Measurements from ENCODE around the gene GALNT16.
"Not testable (repeated sequence)": the region's sequence is repeated elsewhere in the genome, so short reads cannot be mapped to it uniquely, and the experiment has no call there.

Gene GALNT16

DNA sequence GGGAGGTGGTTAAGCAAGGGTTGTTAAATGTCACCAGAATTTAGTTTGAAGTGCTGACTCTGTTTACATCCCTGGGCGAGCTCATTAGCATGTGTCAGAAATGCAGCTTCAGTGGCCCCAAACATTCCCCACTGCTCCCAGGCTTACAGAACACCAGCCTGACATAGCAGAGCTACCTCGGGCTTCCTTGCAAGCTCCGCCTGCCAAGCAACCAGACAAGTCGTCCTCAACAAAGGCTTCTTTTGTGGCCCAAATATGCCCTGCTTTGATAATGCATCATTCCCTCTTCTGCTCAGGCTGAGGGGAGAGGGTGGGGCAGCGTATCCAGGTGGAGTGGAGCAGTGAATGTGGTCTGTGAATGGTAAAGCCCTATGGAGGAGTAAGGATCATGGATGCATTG, 110.1 kb downstream of the GALNT16 start:
- no peak for DNase-seq

DNA sequence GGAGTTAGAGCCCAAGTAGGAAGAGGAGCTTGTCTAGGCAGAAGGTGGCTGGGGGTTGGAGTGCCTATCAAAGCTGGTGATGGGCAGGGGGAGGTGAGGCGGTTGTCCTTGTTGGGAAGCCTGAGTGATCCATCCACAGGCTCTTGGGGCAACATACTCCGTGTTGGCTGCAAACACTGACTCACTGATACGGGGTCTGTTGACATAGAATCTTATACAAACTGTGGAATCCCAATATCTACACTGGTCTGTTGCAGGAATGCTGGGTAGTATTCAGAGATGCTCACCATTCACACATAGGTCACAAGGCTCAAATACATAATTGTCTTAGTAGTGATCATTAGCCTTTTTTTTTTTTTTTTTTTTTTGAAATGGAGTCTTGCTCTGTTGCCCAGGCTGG, 112.2 kb downstream of the GALNT16 start:
- DNase-seq: no peak

DNA sequence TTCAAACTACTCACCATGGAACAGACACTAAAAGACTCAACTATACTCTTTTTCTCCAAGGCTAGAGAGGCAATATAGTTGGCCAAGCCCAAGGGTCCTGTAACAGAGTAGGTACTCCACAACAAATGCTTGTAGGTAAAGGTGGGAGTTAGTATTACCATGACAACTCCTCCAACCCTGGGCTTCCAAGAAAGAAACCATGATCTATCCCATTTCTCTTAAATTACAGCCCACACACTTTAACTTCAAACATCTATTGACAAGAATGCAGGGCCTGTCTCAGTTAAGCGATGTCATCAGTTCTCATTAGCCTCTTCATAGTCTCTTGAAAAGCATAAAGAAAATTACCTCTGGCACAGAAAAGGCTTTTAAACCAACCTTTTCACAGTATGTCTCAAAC, 113.1 kb downstream of the GALNT16 start:
- no peak for DNase-seq

GRCh38 chr14:69374235-69374634, 114.3 kb downstream of the GALNT16 start:
- DNase-seq: no peak

DNA sequence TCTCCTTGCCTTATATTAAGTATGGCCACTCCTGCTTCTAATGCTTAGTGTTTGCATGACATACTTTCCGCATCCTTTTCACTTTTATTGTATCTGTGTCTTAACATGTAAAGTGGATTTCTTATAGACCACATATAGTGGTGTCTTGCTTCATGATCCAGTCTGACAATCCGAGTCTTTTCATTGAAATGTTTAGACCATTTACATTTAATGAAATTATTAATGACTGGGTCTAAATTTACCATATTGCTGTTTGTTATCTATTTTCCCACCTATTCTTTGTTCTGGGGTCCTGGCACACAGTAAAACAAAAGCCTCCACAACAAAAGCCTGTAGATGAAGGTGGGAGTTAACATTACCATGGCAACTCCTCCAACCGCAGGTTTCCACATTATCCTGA, 115.2 kb downstream of the GALNT16 start:
- no peak for DNase-seq

GRCh38 chr14:69375722-69376121, 115.8 kb downstream of the GALNT16 start:
- DNase-seq: no peak

DNA sequence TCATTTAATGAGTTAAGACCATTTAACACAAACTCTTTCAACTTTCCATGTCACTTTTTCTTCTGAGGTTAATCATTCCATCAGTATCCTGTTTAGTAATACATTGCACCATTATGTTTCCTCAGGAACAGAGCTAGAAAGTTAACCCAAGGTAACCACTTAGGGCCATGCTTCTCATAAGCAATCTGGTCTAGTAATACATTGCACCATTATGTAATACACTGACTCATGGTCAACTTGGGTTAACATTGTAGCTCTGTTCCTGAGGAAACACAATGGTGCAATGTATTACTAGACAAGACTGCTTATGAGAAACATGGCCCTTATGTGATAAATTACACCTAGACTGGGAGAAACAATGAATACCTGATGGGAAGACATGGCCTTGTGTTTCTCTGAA, 116.5 kb downstream of the GALNT16 start:
- no peak for DNase-seq

DNA sequence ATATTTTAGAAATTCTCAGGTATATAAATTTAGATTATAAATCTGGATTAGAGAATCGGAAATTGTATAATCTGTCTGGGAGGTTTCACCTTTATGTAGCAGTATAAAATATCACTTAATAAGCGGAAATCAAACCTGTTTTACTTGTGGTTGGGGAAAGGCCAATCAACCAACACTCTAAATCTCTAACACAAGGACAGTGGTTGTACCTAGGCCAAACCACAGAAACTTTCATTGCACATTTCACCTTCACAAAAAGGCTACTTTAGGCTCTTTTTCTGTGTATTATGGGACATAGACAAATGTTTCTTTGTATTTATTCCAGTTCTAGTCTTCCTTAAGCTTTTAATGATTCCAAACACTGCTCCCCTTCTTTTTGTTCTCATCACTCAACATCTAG, 118.3 kb downstream of the GALNT16 start:
- DNase-seq: no peak

DNA sequence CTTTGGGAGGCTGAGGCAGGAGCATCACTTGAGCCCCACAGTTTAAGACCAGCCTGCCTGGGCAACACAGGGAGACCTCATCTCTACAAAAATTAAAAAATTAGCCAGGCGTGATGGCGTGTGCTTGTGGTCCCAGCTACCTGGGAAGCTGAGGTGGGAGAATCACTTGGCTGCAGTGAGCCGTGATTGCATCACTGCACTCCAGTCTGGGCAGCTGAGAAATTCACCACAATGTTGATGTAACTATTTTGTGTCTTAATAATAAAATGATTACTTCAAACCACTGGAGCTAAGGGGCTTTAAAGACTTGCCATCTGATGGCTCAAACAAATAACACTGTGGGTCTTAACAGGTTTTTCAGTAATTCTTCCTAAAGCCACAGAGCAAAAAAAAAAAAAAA, 127.4 kb downstream of the GALNT16 start:
- DNase-seq: no peak

DNA sequence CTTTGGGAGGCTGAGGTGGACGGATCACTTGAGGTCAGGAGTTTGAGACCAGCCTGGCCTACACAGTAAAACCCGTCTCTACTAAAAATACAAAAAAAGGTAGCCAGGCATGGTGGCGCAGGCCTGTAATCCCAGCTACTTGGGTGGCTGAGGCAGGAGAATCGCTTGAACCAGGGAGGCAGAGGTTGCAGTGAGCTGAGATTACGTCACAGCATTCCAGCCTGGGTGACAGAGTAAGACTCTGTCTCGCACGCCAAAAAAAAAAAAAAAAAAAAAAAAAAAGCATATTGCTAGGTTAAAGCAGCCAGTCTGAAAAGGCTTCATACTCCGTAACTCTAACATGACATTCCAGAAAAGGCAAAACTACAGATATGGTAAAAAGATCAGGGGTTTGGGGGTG, 131.4 kb downstream of the GALNT16 start:
- DNase-seq: not testable (repeated sequence)

- DNase-seq: no peak
Measured at GRCh38 chr14:69392481-69392880, 132.5 kb downstream of the GALNT16 start.

- no peak for DNase-seq
Measured at GRCh38 chr14:69395929-69396328, 136.0 kb downstream of the GALNT16 start.

- peak; percentile 97 for DNase-seq
Measured at GRCh38 chr14:69398053-69398817, 138.3 kb downstream of the GALNT16 start, which contains the start of the genes ERH and SLC39A9. TSS of gene ERH (minus strand) at chr14:69398299. CDS start at chr14:69398233, 66 bp downstream. TSS of gene SLC39A9 (plus strand) at chr14:69398692. CDS start at chr14:69399370, 678 bp downstream.

DNA sequence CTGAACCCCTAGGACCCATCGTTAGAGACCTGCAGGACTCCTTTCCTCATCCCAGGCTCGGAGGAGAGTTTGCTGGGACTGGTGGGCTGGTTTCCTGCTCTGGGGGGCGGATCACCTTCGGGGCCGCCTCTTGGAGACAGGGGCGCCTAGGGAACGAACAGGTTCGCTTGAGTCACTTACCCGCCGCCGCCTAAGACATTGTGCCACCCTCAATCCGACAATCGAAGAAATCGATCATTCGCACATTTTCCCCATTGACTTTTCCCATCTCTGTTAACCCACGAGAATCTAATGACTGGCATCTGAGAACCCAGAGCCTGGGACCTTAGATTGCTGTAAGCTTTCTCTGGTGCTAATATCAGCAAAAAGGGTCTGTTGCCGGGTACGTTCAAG, 138.9 kb downstream of the GALNT16 start:
- no peak for DNase-seq

DNA sequence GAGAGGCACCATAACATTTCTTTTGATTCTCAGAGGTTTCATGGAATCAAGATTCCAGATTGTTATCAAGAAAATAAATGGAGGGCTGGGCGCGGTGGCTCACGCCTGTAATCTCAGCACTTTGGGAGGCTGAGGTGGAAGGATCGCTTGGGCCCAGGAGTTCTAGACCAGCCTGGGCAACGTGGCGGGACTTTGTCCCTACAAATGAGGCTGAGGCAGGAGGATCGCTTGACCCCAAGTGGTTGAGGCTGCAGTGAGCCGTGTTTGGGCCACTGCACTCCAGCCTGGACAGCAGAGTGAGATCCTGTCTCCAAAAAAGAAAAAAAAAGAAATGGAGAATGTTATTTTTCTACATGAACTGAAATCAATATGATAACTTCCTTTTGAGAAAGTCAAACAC, 139.8 kb downstream of the GALNT16 start:
- no peak for DNase-seq

GRCh38 chr14:69400154-69400553, 140.2 kb downstream of the GALNT16 start:
- DNase-seq: no peak

- no peak for DNase-seq
Measured at GRCh38 chr14:69401841-69402240, 141.9 kb downstream of the GALNT16 start.

GRCh38 chr14:69404478-69404877, 144.5 kb downstream of the GALNT16 start:
- no peak for DNase-seq

DNA sequence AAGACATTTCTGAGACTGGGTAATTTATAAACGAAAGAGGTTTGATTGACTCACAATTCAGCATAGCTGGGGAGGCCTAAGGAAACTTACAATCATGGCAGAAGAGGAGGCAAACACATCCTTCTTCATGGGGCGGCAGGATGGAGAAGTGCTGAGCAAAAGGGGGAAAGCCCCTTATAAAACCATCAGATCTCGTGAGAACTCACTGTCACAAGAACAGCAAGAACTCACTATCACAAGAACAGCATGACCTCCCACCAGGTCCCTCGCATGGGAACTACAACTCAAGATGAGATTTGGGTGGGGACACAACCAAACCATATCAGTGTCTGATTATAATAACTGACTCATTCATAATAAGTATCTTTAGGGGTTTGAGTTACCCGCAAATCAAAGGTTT, 144.9 kb downstream of the GALNT16 start:
- no peak for DNase-seq

DNA sequence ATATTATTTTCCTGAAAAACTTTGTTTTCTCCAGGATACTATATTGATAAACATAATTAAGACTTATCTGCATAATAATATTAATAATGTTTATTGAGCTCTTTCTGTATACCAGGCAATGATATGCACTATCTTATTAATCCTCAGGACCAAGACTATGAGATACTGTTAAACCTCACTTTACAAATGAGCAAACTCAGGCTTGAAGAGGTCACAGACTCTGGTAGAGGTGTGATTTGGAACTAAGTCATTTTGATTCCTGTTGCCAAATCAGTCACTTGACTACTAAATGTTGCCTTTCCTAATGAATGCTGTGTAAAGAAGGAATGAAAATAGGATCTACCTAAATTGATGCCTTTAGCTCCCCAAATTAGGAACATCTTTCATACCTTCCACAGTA, 145.8 kb downstream of the GALNT16 start:
- DNase-seq: no peak
